Right lobe of liver (tissue), 4 donors: ENCODE results near the gene TACC3.

Experiments
- POLR2A ChIP-seq: fragments of 450-650 bp; IDR thresholded peaks from one replicate; pipeline ENCODE4 v1.6.1; 2017; ENCODE audit warnings: antibody characterized with exemption, mild to moderate bottlenecking
- TF ChIP-seq, protein P1 (sequence below), 4 donors: fragments of 200-600 bp in 3 of 4; fragments of 450-650 bp in 1 of 4; IDR thresholded peaks; one replicate each; pipeline versions ENCODE4 v1.5.1 to v1.8.0; 2016 to 2022; ENCODE audit warnings: antibody characterized with exemption in 4 of 4, mild to moderate bottlenecking in 2 of 4
- donor health status: DM: no; HTN: no; CAD: no.
- donor health status: DM: no; HTN: no; CAD: no.
- donor health status: DM: no; HTN: yes; CAD: no.

DNA sequence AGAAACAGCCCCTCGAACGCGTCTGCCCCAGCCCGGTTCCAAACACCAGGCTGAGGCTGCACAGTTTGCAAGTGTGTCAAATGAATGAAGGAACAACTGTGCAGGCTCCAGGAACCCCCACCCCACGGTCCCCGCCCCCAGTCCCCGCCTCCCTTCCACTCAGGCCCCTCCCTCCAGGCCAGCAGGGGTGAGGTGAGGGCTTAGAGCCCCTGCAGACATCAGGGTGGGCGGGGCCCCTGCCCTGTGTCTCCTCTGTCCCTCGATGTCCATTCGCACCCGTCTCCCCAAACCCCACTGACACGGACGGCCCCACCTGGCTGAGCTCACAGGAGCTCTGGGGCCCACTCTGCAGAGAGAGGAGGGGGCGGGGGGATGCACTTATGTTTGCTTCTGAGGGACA, 28.5 kb downstream of the TACC3 start:
- TF ChIP-seq, protein P1, sequence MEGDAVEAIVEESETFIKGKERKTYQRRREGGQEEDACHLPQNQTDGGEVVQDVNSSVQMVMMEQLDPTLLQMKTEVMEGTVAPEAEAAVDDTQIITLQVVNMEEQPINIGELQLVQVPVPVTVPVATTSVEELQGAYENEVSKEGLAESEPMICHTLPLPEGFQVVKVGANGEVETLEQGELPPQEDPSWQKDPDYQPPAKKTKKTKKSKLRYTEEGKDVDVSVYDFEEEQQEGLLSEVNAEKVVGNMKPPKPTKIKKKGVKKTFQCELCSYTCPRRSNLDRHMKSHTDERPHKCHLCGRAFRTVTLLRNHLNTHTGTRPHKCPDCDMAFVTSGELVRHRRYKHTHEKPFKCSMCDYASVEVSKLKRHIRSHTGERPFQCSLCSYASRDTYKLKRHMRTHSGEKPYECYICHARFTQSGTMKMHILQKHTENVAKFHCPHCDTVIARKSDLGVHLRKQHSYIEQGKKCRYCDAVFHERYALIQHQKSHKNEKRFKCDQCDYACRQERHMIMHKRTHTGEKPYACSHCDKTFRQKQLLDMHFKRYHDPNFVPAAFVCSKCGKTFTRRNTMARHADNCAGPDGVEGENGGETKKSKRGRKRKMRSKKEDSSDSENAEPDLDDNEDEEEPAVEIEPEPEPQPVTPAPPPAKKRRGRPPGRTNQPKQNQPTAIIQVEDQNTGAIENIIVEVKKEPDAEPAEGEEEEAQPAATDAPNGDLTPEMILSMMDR (IDR thresholded peaks at IDR 0.05) = no peak
- TF ChIP-seq POLR2A = no peak
